GM21528 (cell line): ENCODE measurements around the gene FAM120B.

Source experiments
- ATAC-seq: cut with Tn5 transposase; IDR thresholded peaks from one replicate; pipeline ENCODE4 v1.9.1; 2021; ENCODE audit warnings: mild to moderate bottlenecking, moderate library complexity; ENCODE audit not compliant: unreplicated experiment, low FRiP score

The FAM120B gene

DNA sequence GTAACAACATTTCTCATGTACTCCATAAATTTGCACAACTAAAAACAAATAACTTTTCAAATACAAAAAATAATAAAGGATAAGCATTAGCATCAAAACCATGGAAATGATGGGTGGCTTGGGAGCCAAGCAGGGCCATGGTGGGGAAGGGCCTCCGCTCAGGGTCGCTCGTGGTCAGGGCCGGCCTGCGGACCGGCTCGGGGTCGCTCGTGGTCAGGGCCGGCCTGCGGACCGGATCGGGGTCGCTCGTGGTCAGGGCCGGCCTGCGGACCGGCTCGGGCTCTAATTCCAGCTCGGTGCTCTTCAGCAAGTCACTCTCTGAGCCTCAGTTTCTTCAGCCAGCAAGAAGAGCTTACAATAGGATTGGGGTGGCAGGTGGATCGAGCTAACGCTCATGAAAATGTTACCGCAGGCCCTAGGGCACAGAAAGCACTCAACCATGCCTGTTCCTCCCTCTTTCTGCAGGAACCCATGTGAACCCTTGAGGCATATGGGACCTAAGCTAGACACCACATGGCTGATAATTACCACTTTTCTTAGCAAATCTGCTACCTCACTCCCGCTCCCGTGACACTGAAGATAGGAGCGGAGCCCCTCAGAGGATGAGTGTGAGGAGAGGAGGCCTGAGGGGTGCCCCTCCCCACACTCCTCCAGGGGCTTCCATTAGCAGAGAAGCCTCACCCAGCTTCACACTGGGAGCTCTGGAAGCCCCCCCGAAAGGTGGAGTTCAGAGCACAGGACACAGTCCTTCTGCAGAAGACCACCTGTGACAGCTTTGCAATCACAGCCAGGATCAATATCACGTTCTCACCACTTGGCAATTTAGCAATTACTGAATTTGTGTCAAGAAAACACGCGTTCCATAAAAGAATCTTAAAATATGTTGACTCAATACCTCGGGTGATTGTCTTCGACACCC lies 143.5 kb downstream of the FAM120B start:
- no peak for ATAC-seq

- no peak for ATAC-seq
Observed at GRCh38 chr6:170450916-170451761, 144.6 kb downstream of the FAM120B start.

DNA sequence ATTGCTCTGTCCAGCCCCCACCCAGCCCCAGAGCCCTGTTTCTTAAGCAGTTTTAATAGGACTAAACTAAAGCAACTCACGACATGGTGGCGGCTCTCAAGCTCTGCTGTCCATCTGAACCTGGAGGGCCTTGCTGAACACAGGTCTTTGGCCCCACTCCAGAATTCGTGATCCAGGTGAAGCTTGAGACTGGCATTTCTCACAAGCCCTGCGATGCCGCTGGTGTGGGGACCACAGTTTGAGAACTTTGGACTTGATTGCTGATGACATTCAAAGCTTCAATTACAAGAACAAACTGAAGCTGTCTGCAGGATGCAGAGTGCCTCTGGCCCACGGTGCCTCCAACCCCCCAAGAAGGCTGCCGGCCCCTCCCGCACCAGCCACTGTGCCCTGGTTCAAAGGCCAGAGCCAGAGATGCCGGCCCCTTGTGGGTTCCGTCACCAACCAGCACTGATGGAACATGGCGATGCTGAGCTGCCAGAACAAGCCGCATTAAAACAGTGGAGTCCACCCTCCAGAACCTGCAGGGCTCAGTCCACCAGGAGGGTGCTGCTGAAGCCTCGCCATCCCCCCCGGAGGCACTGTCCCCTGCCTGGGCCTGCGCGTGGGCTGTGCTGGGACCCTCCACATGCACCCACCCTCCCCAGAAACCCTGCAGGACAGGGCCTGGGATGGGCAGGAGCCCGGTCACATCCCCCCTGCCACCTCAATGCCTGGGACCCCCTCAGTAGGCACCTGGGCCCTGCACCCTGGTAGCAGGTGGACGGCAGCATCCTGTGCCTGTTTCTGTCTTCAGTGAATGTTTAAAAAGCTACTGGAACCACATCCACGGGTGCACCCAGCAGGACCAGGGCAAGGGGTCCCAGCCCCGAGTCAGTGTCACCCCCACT lies 145.4 kb downstream of the FAM120B start:
- ATAC-seq, result no peak

DNA sequence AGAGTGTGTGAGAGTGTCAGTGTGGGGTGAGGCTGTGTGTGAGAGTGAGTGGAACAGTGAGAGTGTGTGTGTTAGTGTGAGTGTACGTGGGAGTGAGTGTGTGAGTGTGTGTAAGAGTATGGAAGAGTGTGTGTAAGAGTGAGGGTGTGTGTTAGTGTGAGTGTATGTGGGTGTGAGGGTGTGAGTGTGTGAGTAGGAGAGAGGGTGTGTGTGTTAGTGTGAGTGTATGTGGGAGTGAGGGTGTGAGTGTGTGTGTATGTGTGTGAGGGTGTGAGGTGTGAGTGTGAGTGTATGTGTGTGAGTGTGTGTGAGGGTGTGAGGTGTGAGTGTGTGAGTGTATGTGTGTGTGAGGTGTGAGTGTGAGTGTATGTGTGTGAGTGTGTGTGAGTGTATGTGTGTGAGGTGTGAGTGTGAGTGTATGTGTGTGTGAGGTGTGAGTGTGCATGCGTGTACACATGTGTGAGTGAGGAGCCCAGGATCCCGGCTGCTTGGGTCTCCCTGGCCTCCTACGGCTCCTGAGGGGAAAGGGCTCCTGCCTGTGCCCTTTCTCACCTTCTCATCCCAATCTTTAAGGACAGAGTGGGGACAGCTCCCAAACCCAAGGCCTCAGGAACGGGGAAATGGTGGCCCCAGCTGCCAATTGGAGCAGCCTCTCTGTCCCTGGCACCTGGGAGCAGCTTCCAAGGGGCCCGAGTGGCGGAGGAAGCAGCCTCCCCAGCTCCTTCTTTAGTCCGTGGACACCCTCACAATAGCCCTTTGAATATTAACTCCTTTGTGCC lies 146.4 kb downstream of the FAM120B start:
- ATAC-seq, result no peak

GRCh38 chr6:170453586-170454511 lies 147.3 kb downstream of the FAM120B start:
- no peak for ATAC-seq

- ATAC-seq, result no peak
Observed at GRCh38 chr6:170454512-170455285, 148.1 kb downstream of the FAM120B start.

- no peak for ATAC-seq
Observed at GRCh38 chr6:170455335-170455979, 148.9 kb downstream of the FAM120B start.

DNA sequence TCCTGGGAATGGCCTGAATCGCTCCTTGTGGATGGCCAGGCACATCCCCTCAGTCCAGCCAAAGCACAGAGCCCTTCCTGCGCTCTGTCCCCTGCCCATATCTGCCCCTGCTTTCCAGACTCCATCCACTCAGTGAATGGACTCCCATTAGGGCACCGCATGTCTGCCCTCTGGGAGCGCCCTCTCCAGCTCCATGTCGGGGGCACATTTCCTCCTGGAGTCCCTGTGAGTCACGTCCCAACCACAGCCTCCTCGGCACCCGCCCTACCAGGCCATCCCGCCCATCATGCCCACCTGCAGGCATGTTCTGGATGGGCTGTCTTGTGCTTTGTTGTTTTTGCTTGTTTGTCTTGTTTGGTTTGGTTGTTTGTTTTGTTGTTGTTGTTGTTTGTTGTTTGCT lies 149.8 kb downstream of the FAM120B start:
- no peak for ATAC-seq
